Stimulated activated CD4-positive, alpha-beta T cell treated with anti-CD3 and anti-CD28 coated beads, Interleukin-2, amount 100 ng/mL, for 24 hours (primary cell): Measurements from ENCODE around the gene PPFIA4.

Experiments
- DNase-seq, 2 donors: peaks; one replicate each; pipeline ENCODE4 v3.0.0-alpha.2; 2020

Gene PPFIA4

GRCh38 chr1:203041351-203041932, 15.2 kb downstream of the PPFIA4 start:
- no peak for DNase-seq

GRCh38 chr1:203043830-203044545, 17.7 kb downstream of the PPFIA4 start:
- no peak for DNase-seq

- no peak for DNase-seq
Measured at GRCh38 chr1:203044546-203045250, 18.4 kb downstream of the PPFIA4 start.

- DNase-seq, result no peak
Measured at GRCh38 chr1:203045336-203045735, 19.0 kb downstream of the PPFIA4 start.

GRCh38 chr1:203045821-203046594, 19.7 kb downstream of the PPFIA4 start:
- no peak for DNase-seq

GRCh38 chr1:203046984-203047630, 20.8 kb downstream of the PPFIA4 start:
- no peak for DNase-seq

- no peak for DNase-seq
Measured at GRCh38 chr1:203048086-203048485, 21.8 kb downstream of the PPFIA4 start.

GRCh38 chr1:203048555-203049051, 22.3 kb downstream of the PPFIA4 start:
- no peak for DNase-seq

- no peak for DNase-seq
Measured at GRCh38 chr1:203049077-203049476, 22.8 kb downstream of the PPFIA4 start.

GRCh38 chr1:203049576-203050180, 23.4 kb downstream of the PPFIA4 start:
- DNase-seq, result no peak

GRCh38 chr1:203050826-203051225, 24.5 kb downstream of the PPFIA4 start:
- DNase-seq, result no peak

GRCh38 chr1:203051841-203052324, 25.6 kb downstream of the PPFIA4 start:
- no peak for DNase-seq

GRCh38 chr1:203052601-203053000, 26.3 kb downstream of the PPFIA4 start:
- DNase-seq, result no peak

GRCh38 chr1:203054184-203054583, 27.9 kb downstream of the PPFIA4 start:
- no peak for DNase-seq

GRCh38 chr1:203054642-203055041, 28.4 kb downstream of the PPFIA4 start:
- DNase-seq, result no peak

- DNase-seq, result no peak
Measured at GRCh38 chr1:203055161-203055799, 29.0 kb downstream of the PPFIA4 start.

- DNase-seq, result no peak
Measured at GRCh38 chr1:203056012-203056411, 29.7 kb downstream of the PPFIA4 start.

- peak in 1 of 2 donors; percentile 4 for DNase-seq
Measured at GRCh38 chr1:203056516-203056915, 30.2 kb downstream of the PPFIA4 start.

- no peak for DNase-seq
Measured at GRCh38 chr1:203057911-203058675, 31.8 kb downstream of the PPFIA4 start.

- no peak for DNase-seq
Measured at GRCh38 chr1:203058676-203058935, 32.3 kb downstream of the PPFIA4 start.

- no peak for DNase-seq
Measured at GRCh38 chr1:203059485-203059884, 33.2 kb downstream of the PPFIA4 start.
